ENCODE measurements around the gene COL15A1. TPM values are rescaled to one million over a fixed set of nuclear protein-coding genes. Genes with fewer than 3 reads are reported as not detected.

Gene COL15A1
- total RNA-seq, 1 experiment from 2014 or later: 0.22 TPM

GRCh38 chr9:98951967-98952366 lies 8.3 kb downstream of the COL15A1 start (continued):
- no peak for TF ChIP-seq ELF4 (CRISPR knock-in tag; IDR thresholded peaks at IDR 0.05; ENCODE audit: low read depth)
- no peak for TF ChIP-seq ATF6 (CRISPR knock-in tag; IDR thresholded peaks at IDR 0.05)
- no peak for TF ChIP-seq IRF1 (CRISPR knock-in tag; IDR thresholded peaks at IDR 0.05)
- no peak for TF ChIP-seq SMAD4 (CRISPR knock-in tag; IDR thresholded peaks at IDR 0.05)

- ChIA-PET CTCF (no interaction called here), POLR2A (no interaction called here)
- no peak for TF ChIP-seq ZNF138 (CRISPR knock-in tag; conservative IDR thresholded peaks at IDR 0.05)
- TF ChIP-seq TCF7 (CRISPR knock-in tag; IDR thresholded peaks at IDR 0.05; ENCODE audit: low read depth): no peak
- TF ChIP-seq STAT6 (CRISPR knock-in tag; conservative IDR thresholded peaks at IDR 0.05; ENCODE audit: low read depth): no peak
- TF ChIP-seq ATF3 (CRISPR knock-in tag; conservative IDR thresholded peaks at IDR 0.05): no peak
- TF ChIP-seq ZNF396 (CRISPR knock-in tag; IDR thresholded peaks at IDR 0.05; ENCODE audit: borderline replicate concordance): no peak
- TF ChIP-seq AR (CRISPR knock-in tag; IDR thresholded peaks at IDR 0.05): no peak
- H3K9me3 Mint-ChIP-seq: peaks cover 28% of the 10 kb centered on the region
- DNase-seq (ENCODE audit: low spot score) (no peak), ATAC-seq (no peak)
- H3K27me3 Mint-ChIP-seq (ENCODE audit: low read depth): peaks cover 4% of the 10 kb centered on the region; the same call in 1 of the 2 replicates
- no peak overlapping the region for H3K27ac Mint-ChIP-seq
- no peak overlapping the region for H3K4me3 Mint-ChIP-seq
- H3K4me1 Mint-ChIP-seq: no peaks in the 10 kb centered on the region
- H3K36me3 Mint-ChIP-seq: peaks cover 5% of the 10 kb centered on the region
Measured at GRCh38 chr9:98953581-98954243, 10.0 kb downstream of the COL15A1 start.

- H3K27me3 Mint-ChIP-seq (ENCODE audit: low read depth): peaks cover 4% of the 10 kb centered on the region; the same call in 1 of the 2 replicates
- ATAC-seq: no peak
- H3K27ac Mint-ChIP-seq: no peak overlapping the region
- H3K9me3 Mint-ChIP-seq: peaks cover 28% of the 10 kb centered on the region
- no peaks in the 10 kb centered on the region for H3K4me1 Mint-ChIP-seq
- H3K36me3 Mint-ChIP-seq: peaks cover 5% of the 10 kb centered on the region
- no peak for DNase-seq (ENCODE audit: low spot score)
- POLR2A ChIA-PET: no interaction called here
- no peak overlapping the region for H3K4me3 Mint-ChIP-seq
- CTCF ChIA-PET: interaction anchor here (1.5 kb wide), 1 partner anchor 10 kb away, joined by 3 read pairs; no protein-coding TSS in a partner anchor
- TF ChIP-seq ZNF416 (CRISPR knock-in tag; IDR thresholded peaks at IDR 0.05) (no peak), NR1H2 (CRISPR knock-in tag; IDR thresholded peaks at IDR 0.05) (no peak), TEAD1 (CRISPR knock-in tag; IDR thresholded peaks at IDR 0.05) (no peak), ZNF423 (CRISPR knock-in tag; IDR thresholded peaks at IDR 0.05) (no peak), TP53 (CRISPR knock-in tag; IDR thresholded peaks at IDR 0.05) (no peak), ATF1 (CRISPR knock-in tag; IDR thresholded peaks at IDR 0.05) (no peak), E2F4 (CRISPR knock-in tag; IDR thresholded peaks at IDR 0.05; ENCODE audit: borderline replicate concordance, low read depth) (no peak), ELF4 (CRISPR knock-in tag; IDR thresholded peaks at IDR 0.05; ENCODE audit: low read depth) (no peak), ZNF317 (CRISPR knock-in tag; IDR thresholded peaks at IDR 0.05; ENCODE audit: borderline replicate concordance, low read depth) (no peak), FOXP1 (CRISPR knock-in tag; IDR thresholded peaks at IDR 0.05; ENCODE audit: borderline replicate concordance) (no peak), GRHL2 (CRISPR knock-in tag; IDR thresholded peaks at IDR 0.05; ENCODE audit: insufficient replicate concordance, severe bottlenecking) (no peak), PRRX2 (CRISPR knock-in tag; IDR thresholded peaks at IDR 0.05) (no peak)
Measured at GRCh38 chr9:98954244-98954610, 10.5 kb downstream of the COL15A1 start.

Measured in WTC11 (cell line).